Left renal pelvis (tissue), 4 donors: Measurements from ENCODE around the gene CTCFL. TPM values are rescaled to one million over a fixed set of nuclear protein-coding genes. Genes with fewer than 3 reads are reported as not detected.

Experiments used
- DNase-seq, 4 donors: peaks; one replicate each; pipeline ENCODE4 v3.0.0-alpha.2; 2013; ENCODE audit warnings: low read depth in 4 of 4, low spot score in 3 of 4
- polyA plus RNA-seq, 4 donors: library from polyadenylated mRNA; unstranded; fragments of 120-200 nt; gene quantifications; one replicate each; pipeline ENCODE4 v1.2.1, GENCODE V29; 2013; ENCODE audit not compliant: insufficient read length in 4 of 4

CTCFL gene
- polyA plus RNA-seq, 4 donors, result 0.46 to 2.8 (median 1.7) TPM

DNA sequence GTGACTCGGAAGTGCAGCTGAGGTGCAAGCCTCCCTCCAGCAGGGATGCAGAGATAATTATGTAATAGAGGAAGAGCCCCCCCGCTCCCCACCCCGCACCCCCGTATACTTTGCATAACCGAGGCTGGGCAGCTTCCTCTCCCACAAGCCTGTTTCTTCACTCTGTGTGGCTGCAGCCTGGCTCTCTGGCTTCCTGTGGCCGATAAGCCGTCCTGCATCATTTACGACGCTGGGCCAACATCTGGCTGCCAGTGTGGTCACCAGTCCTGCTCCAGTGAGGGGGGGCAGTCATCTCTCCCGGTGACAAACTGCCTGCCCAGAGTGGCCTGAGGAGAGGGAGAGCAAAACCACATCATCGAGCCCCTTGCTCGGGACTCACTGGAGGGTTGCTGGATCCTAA, 74.5 kb downstream of the CTCFL start:
- no peak for DNase-seq

DNA sequence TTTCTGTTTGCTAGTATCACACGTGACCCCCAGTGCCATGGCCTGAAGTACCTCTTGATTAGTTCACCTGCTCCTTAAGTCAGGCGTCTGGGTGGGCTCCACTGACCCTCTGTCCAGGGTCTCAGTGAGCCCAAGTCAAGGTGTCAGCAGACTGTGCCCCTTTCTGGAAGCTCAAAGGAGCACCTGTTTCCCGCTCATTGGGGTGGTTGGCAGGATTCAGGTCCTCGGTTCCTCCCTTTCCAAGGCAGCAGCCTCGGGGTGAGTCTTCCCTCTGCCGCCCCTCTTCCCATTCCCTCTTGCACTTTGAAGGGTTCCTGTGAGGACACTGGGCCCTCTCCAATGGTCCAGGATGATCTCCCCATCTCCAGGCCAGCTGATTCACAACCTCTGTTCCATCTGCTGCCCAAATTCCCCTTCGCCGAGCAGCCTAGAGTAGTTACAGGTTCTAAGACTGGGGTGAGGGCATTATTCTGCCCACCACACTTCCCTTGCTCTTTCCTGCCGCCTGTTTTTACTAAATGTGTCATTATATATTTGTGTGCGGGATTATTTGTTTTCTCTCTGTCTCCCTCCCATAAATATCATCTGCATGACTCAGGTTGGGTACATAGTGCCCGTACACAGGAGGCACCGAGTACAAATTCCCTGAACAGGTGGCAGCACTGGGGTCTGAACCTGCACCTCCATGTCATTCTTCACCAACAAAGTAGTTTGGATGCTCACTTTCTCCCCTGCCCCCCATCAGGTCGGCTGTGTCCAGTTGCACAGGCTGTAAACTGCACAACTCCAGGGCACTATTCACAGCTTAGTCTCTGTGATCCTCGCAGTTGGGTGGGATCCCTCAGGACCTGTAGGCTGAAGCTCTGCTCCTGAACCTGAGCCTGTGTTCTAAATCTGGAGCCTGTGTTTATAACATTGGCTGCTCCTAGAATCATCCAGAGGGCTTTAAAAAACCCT, 75.3 kb downstream of the CTCFL start:
- DNase-seq, result no peak

DNA sequence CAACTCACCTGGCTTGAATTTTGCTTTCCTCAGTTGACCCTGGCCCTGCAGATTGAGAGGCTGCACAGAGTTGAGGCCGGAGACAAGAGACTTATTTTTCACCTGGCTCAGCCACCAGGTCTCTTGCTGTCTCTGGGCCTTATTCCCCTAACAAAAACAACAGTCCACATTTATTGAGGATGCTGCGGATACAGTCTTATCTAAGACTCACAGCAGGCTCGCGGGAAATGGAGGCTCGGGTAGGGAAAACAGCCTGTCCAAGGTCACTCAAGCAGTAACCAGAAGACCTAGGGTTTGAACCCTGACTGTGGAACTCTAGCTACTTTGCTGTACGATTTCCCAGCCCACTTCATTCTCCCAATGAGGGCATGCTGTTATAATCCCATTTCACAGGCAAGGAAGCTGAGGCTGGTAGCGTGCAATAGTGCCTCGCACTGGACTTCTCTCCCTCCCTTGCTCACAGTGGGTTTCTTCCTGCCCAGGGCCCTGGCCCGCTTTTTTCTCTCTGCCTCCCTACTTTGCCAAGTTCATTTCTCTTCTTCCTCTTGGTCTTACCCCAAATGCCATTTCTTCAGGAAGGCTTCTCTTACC, 76.1 kb downstream of the CTCFL start:
- DNase-seq, result no peak

Other genes with a start within 250 kb of the CTCFL start
- gene SPO11, start 195.3 kb downstream of the CTCFL start, polyA plus RNA-seq, result not detected
- gene RAE1, start 173.9 kb downstream of the CTCFL start, polyA plus RNA-seq, result 10 to 100 TPM; 37.1 to 60.3 (median 57.9) TPM
- 10 to 100 TPM; 20.9 to 37.5 (median 27.3) TPM for gene RBM38, start 133.7 kb downstream of the CTCFL start, polyA plus RNA-seq
- 10 to 100 TPM in 2 of 4 donors, 1 to 10 TPM in 2; 2.5 to 17.8 (median 7.7) TPM for gene PCK1, start 36.0 kb upstream of the CTCFL start, polyA plus RNA-seq
- under 1 TPM in 2 of 4 donors, not detected in 2; 0.08 to 0.10 TPM for gene ZBP1, start 95.3 kb upstream of the CTCFL start, polyA plus RNA-seq
- gene PMEPA1, start 184.9 kb upstream of the CTCFL start, polyA plus RNA-seq, result 10 to 100 TPM; 18.8 to 46.7 (median 20.7) TPM